MM.1S (cell line): ENCODE data around the gene DCN.

Source experiments
- CTCF ChIP-seq: fragments of 300-600 bp; sonication (generic); IDR thresholded peaks from 2 replicates; pipeline ENCODE4 v1.5.1; 2016; ENCODE audit warnings: antibody characterized with exemption, low read length, mixed read lengths
- EZH2 ChIP-seq: fragments of 300-600 bp; sonication (generic); optimal IDR thresholded peaks from 2 replicates; pipeline ENCODE3; 2017; ENCODE audit warnings: low read depth, mild to moderate bottlenecking, antibody characterized with exemption, low read length, mixed read lengths
- EZH2phosphoT487 ChIP-seq: fragments of 300-600 bp; sonication (generic); IDR thresholded peaks from 2 replicates; pipeline ENCODE4 v1.6.1; 2018; ENCODE audit warnings: antibody characterized with exemption, low read length

GRCh38 chr12:91123236-91123916 lies 59.2 kb downstream of the DCN start:
- TF ChIP-seq CTCF (no peak), EZH2 (no peak), EZH2phosphoT487 (no peak)
